IPS-NIHi11 (cell line): Measurements from ENCODE around the gene NFX1.

ENCODE experiments used
- DNase-seq: peaks from one replicate; pipeline ENCODE4 v3.0.0; 2012; ENCODE audit warnings: mixed read lengths, low spot score

NFX1 gene

GRCh38 chr9:33267151-33267767, 23.1 kb upstream of the NFX1 start:
- no peak for DNase-seq

- no peak for DNase-seq
Observed at GRCh38 chr9:33270146-33270545, 20.2 kb upstream of the NFX1 start.

GRCh38 chr9:33272061-33272460, 18.3 kb upstream of the NFX1 start:
- no peak for DNase-seq

GRCh38 chr9:33273266-33273971, 16.9 kb upstream of the NFX1 start:
- DNase-seq: no peak

GRCh38 chr9:33273972-33274328, 16.4 kb upstream of the NFX1 start:
- no peak for DNase-seq

- DNase-seq: no peak
Observed at GRCh38 chr9:33277484-33277883, 12.8 kb upstream of the NFX1 start.

- DNase-seq: no peak
Observed at GRCh38 chr9:33285502-33285901, 4.8 kb upstream of the NFX1 start.

- DNase-seq: peak; percentile 63
Observed at GRCh38 chr9:33287087-33287490, 3.2 kb upstream of the NFX1 start.

- DNase-seq: no peak
Observed at GRCh38 chr9:33288235-33288634, 2.1 kb upstream of the NFX1 start.

- DNase-seq: no peak
Observed at GRCh38 chr9:33288828-33289483, 1.4 kb upstream of the NFX1 start.

- no peak for DNase-seq
Observed at GRCh38 chr9:33289496-33289895, 820 bp upstream of the NFX1 start.

GRCh38 chr9:33289936-33290246, 425 bp upstream of the NFX1 start:
- DNase-seq: no peak

GRCh38 chr9:33291031-33291397, 698 bp downstream of the NFX1 start:
- DNase-seq: no peak

GRCh38 chr9:33291901-33292300, 1.6 kb downstream of the NFX1 start:
- no peak for DNase-seq

GRCh38 chr9:33293782-33294181, 3.5 kb downstream of the NFX1 start:
- no peak for DNase-seq

- no peak for DNase-seq
Observed at GRCh38 chr9:33294670-33295432, 4.5 kb downstream of the NFX1 start.

- no peak for DNase-seq
Observed at GRCh38 chr9:33295571-33295970, 5.3 kb downstream of the NFX1 start.

- DNase-seq: no peak
Observed at GRCh38 chr9:33297432-33297831, 7.1 kb downstream of the NFX1 start.

- no peak for DNase-seq
Observed at GRCh38 chr9:33300546-33300945, 10.2 kb downstream of the NFX1 start.

GRCh38 chr9:33304362-33304761, 14.0 kb downstream of the NFX1 start:
- no peak for DNase-seq

- no peak for DNase-seq
Observed at GRCh38 chr9:33306037-33306436, 15.7 kb downstream of the NFX1 start.

- no peak for DNase-seq
Observed at GRCh38 chr9:33307067-33307466, 16.8 kb downstream of the NFX1 start.

GRCh38 chr9:33309903-33310302, 19.6 kb downstream of the NFX1 start:
- no peak for DNase-seq
